HepG2 (cell line): Measurements from ENCODE around the gene BLVRA. TPM values are rescaled to one million over a fixed set of nuclear protein-coding genes. Genes with fewer than 3 reads are reported as not detected.

Experiments
- KDM2A ChIP-seq: sonication (generic); formaldehyde crosslinking; IDR thresholded peaks from 2 replicates; pipeline ENCODE4 v1.4.0; 2020; ENCODE audit warnings: low read depth, missing genetic modification reagents, borderline replicate concordance
- MYC ChIP-seq: sonication (generic); formaldehyde crosslinking; IDR thresholded peaks from 2 replicates; pipeline ENCODE4 v1.9.0; 2021; ENCODE audit warnings: missing genetic modification reagents, borderline replicate concordance
- SKI ChIP-seq: fragments of 450-650 bp; IDR thresholded peaks from one replicate; pipeline ENCODE4 v1.6.1; 2018; ENCODE audit warnings: mild to moderate bottlenecking; ENCODE audit not compliant: partially characterized antibody
- THAP11 ChIP-seq: IDR thresholded peaks from 2 replicates; pipeline ENCODE4 v1.6.1; 2016; ENCODE audit warnings: missing biosample characterization, missing genetic modification reagents
- ZNF329 ChIP-seq: sonication (generic); formaldehyde crosslinking; IDR thresholded peaks from 2 replicates; pipeline ENCODE4 v1.9.0; 2021; ENCODE audit warnings: low read depth, mild to moderate bottlenecking, missing genetic modification reagents
- ZNF543 ChIP-seq: sonication (generic); formaldehyde crosslinking; IDR thresholded peaks from 2 replicates; pipeline ENCODE4 v1.4.0; 2020; ENCODE audit warnings: mild to moderate bottlenecking, missing genetic modification reagents
- polyA plus RNA-seq, 8 experiments: library from polyadenylated mRNA; depleted of rRNA in 3 of 8; stranded (reverse) in 7 of 8; unstranded in 1 of 8; fragments of >200 nt; fragmentation: Illumina TruSeq in 4 of 8; extraction: Trizol in 4 of 8; gene quantifications; 2 replicates each; pipeline versions ENCODE4 v1.2.1 to v1.2.3, GENCODE V29; 2011 to 2016; ENCODE audit warnings: low read depth in 4 of 8, missing spikeins in 1 of 8, mixed read lengths in 1 of 8; ENCODE audit not compliant: insufficient read depth in 1 of 8
- total RNA-seq, 5 experiments: library from RNA; depleted of rRNA; stranded (reverse); fragments of >200 nt; fragmentation: Illumina TruSeq; extraction: Trizol; gene quantifications; 2 replicates each; pipeline ENCODE4 v1.2.3, GENCODE V29; 2016; ENCODE audit warnings: low read depth in 1 of 5
- TF ChIP-seq, protein P1 (sequence below): sonication (generic); formaldehyde crosslinking; IDR thresholded peaks from 2 replicates; pipeline ENCODE4 v1.4.0; 2020; ENCODE audit warnings: mild to moderate bottlenecking, missing genetic modification reagents
- TF ChIP-seq, protein P2 (sequence below), 2 experiments: sonication (generic) in 1 of 2; formaldehyde crosslinking in 1 of 2; IDR thresholded peaks; 2 replicates each; pipeline versions ENCODE4 v1.6.1 to v1.9.0; 2014 to 2022; ENCODE audit warnings: antibody characterized with exemption in 1 of 2, borderline replicate concordance in 1 of 2, inconsistent platforms in 1 of 2, low read depth in 1 of 2, missing genetic modification reagents in 1 of 2
- TF ChIP-seq, protein P3 (sequence below): sonication (generic); formaldehyde crosslinking; IDR thresholded peaks from 2 replicates; pipeline ENCODE4 v1.5.0; 2020; ENCODE audit warnings: mild to moderate bottlenecking, missing genetic modification reagents, borderline replicate concordance
- TF ChIP-seq, protein P4 (sequence below): sonication (generic); formaldehyde crosslinking; IDR thresholded peaks from 2 replicates; pipeline ENCODE4 v1.8.0; 2023; ENCODE audit warnings: mild to moderate bottlenecking, missing genetic modification reagents

The BLVRA gene
- total and polyA plus RNA-seq, 2 of the 13 experiments (the other 11 are each of a cell fraction or from before 2014, with no cell fraction given) = 39.2 to 64.2 TPM

DNA sequence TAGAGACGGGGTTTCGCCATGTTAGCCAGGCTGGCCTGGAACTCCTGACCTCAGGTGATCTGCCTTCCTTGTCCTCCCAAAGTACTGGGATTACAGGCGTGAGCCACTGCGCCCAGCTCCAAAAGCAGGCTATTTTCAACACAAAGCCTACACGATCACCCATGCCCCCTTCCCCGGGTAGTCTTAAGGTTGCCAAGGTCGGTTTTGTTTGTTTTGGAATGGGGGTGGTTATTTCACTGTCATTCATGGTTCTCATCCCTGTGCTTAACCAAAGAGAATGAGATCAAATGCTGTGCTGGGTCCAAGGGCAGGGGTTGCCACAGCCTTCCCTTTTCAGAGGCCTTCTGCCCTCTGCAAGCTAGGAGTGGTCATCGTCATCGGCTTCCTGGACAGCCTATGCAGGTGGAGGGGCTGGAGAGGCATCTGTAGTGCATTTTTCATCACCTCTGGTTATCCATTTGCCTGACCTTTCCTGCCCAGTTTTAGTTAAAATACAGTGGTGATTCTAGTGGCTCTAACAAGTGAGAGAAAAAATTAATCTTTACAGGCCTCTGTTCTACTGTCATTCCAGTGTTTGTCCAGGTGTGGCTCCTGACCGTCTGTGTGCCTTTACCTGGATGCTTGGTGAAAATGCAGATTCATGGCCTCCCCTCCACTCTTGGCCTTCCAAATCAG is 11.4 kb downstream of the BLVRA start (continued):
- TF ChIP-seq, protein P1, sequence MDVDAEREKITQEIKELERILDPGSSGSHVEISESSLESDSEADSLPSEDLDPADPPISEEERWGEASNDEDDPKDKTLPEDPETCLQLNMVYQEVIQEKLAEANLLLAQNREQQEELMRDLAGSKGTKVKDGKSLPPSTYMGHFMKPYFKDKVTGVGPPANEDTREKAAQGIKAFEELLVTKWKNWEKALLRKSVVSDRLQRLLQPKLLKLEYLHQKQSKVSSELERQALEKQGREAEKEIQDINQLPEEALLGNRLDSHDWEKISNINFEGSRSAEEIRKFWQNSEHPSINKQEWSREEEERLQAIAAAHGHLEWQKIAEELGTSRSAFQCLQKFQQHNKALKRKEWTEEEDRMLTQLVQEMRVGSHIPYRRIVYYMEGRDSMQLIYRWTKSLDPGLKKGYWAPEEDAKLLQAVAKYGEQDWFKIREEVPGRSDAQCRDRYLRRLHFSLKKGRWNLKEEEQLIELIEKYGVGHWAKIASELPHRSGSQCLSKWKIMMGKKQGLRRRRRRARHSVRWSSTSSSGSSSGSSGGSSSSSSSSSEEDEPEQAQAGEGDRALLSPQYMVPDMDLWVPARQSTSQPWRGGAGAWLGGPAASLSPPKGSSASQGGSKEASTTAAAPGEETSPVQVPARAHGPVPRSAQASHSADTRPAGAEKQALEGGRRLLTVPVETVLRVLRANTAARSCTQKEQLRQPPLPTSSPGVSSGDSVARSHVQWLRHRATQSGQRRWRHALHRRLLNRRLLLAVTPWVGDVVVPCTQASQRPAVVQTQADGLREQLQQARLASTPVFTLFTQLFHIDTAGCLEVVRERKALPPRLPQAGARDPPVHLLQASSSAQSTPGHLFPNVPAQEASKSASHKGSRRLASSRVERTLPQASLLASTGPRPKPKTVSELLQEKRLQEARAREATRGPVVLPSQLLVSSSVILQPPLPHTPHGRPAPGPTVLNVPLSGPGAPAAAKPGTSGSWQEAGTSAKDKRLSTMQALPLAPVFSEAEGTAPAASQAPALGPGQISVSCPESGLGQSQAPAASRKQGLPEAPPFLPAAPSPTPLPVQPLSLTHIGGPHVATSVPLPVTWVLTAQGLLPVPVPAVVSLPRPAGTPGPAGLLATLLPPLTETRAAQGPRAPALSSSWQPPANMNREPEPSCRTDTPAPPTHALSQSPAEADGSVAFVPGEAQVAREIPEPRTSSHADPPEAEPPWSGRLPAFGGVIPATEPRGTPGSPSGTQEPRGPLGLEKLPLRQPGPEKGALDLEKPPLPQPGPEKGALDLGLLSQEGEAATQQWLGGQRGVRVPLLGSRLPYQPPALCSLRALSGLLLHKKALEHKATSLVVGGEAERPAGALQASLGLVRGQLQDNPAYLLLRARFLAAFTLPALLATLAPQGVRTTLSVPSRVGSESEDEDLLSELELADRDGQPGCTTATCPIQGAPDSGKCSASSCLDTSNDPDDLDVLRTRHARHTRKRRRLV = 0 out of 2 replicates have a peak, but pooled peaks have one; percentile 55
- TF ChIP-seq THAP11 (CRISPR knock-in tag) = 0 out of 2 replicates have a peak, but pooled peaks have one; percentile 50
- no peak for TF ChIP-seq ZNF543
- TF ChIP-seq, protein P2, sequence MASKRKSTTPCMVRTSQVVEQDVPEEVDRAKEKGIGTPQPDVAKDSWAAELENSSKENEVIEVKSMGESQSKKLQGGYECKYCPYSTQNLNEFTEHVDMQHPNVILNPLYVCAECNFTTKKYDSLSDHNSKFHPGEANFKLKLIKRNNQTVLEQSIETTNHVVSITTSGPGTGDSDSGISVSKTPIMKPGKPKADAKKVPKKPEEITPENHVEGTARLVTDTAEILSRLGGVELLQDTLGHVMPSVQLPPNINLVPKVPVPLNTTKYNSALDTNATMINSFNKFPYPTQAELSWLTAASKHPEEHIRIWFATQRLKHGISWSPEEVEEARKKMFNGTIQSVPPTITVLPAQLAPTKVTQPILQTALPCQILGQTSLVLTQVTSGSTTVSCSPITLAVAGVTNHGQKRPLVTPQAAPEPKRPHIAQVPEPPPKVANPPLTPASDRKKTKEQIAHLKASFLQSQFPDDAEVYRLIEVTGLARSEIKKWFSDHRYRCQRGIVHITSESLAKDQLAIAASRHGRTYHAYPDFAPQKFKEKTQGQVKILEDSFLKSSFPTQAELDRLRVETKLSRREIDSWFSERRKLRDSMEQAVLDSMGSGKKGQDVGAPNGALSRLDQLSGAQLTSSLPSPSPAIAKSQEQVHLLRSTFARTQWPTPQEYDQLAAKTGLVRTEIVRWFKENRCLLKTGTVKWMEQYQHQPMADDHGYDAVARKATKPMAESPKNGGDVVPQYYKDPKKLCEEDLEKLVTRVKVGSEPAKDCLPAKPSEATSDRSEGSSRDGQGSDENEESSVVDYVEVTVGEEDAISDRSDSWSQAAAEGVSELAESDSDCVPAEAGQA (IDR thresholded peaks at IDR 0.05; ENCODE audit: low read depth) = peak; percentile 58; the same call in 1 of the 2 replicates
- TF ChIP-seq, protein P2 (CRISPR knock-in tag; IDR thresholded peaks at IDR 0.05; ENCODE audit: borderline replicate concordance) = no peak
- peak; percentile 62; the same call in 1 of the 2 replicates for TF ChIP-seq MYC (CRISPR knock-in tag)
- TF ChIP-seq, protein P3, sequence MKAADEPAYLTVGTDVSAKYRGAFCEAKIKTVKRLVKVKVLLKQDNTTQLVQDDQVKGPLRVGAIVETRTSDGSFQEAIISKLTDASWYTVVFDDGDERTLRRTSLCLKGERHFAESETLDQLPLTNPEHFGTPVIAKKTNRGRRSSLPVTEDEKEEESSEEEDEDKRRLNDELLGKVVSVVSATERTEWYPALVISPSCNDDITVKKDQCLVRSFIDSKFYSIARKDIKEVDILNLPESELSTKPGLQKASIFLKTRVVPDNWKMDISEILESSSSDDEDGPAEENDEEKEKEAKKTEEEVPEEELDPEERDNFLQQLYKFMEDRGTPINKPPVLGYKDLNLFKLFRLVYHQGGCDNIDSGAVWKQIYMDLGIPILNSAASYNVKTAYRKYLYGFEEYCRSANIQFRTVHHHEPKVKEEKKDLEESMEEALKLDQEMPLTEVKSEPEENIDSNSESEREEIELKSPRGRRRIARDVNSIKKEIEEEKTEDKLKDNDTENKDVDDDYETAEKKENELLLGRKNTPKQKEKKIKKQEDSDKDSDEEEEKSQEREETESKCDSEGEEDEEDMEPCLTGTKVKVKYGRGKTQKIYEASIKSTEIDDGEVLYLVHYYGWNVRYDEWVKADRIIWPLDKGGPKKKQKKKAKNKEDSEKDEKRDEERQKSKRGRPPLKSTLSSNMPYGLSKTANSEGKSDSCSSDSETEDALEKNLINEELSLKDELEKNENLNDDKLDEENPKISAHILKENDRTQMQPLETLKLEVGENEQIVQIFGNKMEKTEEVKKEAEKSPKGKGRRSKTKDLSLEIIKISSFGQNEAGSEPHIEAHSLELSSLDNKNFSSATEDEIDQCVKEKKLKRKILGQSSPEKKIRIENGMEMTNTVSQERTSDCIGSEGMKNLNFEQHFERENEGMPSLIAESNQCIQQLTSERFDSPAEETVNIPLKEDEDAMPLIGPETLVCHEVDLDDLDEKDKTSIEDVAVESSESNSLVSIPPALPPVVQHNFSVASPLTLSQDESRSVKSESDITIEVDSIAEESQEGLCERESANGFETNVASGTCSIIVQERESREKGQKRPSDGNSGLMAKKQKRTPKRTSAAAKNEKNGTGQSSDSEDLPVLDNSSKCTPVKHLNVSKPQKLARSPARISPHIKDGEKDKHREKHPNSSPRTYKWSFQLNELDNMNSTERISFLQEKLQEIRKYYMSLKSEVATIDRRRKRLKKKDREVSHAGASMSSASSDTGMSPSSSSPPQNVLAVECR (CRISPR knock-in tag) = peak; percentile 71; the same call in 1 of the 2 replicates
- 0 out of 2 replicates have a peak, but pooled peaks have one; percentile 22 for TF ChIP-seq ZNF329 (CRISPR knock-in tag)
- TF ChIP-seq SKI = peak; percentile 50
- TF ChIP-seq, protein P4, sequence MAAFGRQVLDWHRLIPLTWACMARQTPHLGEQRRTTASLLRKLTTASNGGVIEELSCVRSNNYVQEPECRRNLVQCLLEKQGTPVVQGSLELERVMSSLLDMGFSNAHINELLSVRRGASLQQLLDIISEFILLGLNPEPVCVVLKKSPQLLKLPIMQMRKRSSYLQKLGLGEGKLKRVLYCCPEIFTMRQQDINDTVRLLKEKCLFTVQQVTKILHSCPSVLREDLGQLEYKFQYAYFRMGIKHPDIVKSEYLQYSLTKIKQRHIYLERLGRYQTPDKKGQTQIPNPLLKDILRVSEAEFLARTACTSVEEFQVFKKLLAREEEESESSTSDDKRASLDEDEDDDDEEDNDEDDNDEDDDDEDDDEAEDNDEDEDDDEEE (CRISPR knock-in tag) = 0 out of 2 replicates have a peak, but pooled peaks have one; percentile 34
- TF ChIP-seq KDM2A (CRISPR knock-in tag) = 0 out of 2 replicates have a peak, but pooled peaks have one; percentile 16
